Measurements from ENCODE around the gene WNK2.

WNK2 gene

DNA sequence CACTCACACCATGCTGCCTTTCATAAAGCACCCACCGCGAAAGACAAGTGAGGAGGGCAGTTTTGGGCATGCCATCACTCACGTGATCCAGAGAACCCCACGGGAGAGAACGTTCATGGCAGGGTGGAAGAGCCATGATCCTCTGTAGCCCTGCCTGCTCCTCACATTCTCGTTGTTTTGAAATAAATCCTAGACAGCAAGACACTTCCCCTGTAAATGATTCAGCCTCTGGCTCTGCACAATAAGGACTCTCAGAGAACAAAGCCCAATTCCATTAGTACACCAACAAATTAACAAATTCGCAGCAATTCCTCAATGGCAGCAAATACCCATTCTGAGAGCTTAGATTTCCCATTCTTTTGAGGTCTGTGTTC is 71.5 kb downstream of the WNK2 start:
- no peak for DNase-seq (ENCODE audit: low read depth)

GRCh38 chr9:93255994-93256877 is 72.3 kb downstream of the WNK2 start:
- no peak for DNase-seq (ENCODE audit: low read depth)

GRCh38 chr9:93256878-93257807 is 73.2 kb downstream of the WNK2 start:
- DNase-seq (ENCODE audit: low read depth), result no peak

GRCh38 chr9:93257808-93258331 is 73.9 kb downstream of the WNK2 start:
- no peak for DNase-seq (ENCODE audit: low read depth)

GRCh38 chr9:93258419-93258817 is 74.5 kb downstream of the WNK2 start:
- DNase-seq (ENCODE audit: low read depth), result no peak

DNA sequence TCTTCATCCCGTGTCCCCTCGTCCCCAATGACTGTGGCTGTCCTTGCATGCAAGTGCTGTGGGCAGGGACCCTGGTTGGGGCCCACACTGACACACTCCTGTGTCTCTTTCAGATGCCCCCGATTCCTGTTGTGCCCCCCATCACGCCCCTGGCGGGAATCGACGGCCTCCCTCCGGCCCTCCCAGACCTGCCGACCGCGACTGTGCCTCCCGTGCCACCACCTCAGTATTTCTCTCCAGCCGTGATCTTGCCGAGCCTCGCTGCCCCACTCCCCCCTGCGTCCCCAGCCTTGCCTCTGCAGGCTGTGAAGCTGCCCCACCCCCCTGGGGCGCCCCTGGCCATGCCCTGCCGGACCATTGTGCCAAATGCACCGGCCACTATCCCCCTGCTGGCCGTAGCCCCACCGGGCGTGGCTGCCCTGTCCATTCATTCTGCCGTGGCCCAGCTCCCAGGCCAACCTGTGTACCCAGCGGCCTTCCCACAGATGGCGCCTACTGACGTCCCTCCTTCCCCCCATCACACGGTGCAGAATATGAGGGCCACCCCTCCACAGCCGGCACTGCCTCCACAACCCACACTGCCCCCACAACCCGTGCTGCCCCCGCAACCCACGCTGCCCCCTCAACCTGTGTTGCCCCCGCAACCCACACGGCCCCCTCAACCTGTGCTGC is 75.0 kb downstream of the WNK2 start:
- no peak for DNase-seq (ENCODE audit: low read depth)

GRCh38 chr9:93259490-93260262 is 75.7 kb downstream of the WNK2 start:
- DNase-seq (ENCODE audit: low read depth), result no peak

- no peak for DNase-seq (ENCODE audit: low read depth)
Measured at GRCh38 chr9:93260263-93261066, 76.5 kb downstream of the WNK2 start.

DNA sequence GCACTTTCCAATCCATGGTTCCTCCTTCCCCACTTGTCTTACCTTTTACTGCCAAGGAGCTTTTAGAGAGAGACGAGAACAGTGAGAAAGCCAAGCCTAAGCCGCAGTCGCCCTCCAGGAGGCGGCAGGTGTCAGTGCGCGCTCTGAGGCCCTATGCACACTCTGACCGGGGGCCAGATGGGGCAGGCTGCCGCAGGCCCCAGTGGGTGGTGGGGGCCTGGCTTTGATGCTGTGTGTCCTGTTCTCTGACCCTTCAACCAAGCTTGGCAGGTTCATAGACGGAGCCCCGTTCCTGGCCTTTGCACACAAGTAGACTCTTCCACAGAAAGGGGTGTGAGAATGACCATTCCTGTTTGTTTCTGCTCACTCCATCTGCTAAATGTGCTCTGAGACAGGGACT is 77.3 kb downstream of the WNK2 start:
- DNase-seq (ENCODE audit: low read depth), result no peak

DNA sequence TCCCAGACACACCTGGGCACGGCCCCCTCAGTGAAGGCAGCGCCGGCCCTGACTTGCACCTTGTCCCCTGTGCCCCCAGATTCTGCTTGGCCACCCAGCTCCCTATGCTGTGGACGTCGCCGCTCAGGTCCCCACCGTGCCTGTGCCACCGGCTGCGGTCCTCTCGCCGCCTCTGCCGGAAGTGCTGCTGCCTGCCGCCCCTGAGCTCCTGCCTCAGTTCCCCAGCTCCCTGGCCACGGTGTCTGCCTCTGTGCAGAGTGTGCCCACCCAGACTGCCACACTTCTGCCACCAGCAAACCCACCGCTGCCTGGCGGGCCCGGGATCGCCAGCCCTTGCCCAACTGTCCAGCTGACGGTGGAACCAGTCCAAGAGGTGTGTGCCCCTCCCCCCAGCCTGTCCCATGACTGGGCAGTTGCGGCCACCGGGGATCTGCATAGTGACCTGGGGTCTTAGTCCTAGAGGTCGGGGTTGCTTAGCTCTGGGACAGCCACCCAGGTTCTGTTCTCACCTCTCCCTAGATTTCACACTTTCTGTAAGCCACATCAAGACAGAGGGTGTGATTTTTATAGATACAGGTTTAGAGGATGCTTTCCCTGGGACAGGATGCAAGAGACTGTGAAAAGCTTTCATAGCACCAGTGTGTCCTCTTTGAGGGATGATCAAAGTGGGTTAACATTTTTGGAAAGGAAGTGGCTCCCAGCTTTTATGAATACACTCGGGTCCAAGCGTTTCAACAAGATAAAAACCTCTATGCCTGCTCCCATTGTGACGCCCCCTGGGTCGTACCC is 78.0 kb downstream of the WNK2 start:
- no peak for DNase-seq (ENCODE audit: low read depth)

DNA sequence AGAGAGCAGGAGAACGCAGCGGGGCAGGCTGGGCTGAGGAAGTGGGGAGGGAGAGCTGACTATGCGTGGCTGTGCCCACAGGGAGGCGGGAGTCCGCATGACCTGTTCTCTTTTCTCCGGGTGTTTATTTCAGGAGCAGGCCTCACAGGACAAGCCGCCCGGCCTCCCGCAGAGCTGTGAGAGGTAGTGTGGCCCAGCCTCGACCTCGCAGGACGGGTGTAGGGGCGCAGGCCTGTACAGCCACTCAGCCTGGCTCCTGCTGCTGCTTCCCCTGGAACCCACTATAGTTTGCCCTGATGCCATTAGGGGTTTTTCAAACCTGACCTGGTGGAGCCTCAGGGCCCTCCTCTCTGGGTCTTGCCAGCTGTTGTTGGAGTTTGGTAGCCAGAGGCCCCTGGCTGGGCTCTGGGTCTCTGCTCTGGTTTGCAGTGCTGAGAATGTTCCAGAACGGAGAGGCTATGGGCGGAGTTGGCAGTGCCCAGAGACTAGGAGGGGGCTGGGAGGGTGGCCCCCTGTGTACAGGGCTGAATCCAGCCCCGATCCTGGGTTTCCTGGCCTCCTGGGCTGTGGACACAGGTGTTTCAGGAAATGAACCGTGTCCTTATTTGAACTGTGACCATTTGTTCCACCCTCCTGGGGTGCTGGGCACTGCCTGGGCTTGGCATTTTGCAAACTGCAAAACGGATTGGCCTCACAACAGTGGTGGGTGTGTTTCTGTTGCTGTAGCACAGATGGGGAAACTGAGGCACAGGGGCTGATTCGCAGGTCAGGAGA is 78.8 kb downstream of the WNK2 start:
- no peak for DNase-seq (ENCODE audit: low read depth)

DNA sequence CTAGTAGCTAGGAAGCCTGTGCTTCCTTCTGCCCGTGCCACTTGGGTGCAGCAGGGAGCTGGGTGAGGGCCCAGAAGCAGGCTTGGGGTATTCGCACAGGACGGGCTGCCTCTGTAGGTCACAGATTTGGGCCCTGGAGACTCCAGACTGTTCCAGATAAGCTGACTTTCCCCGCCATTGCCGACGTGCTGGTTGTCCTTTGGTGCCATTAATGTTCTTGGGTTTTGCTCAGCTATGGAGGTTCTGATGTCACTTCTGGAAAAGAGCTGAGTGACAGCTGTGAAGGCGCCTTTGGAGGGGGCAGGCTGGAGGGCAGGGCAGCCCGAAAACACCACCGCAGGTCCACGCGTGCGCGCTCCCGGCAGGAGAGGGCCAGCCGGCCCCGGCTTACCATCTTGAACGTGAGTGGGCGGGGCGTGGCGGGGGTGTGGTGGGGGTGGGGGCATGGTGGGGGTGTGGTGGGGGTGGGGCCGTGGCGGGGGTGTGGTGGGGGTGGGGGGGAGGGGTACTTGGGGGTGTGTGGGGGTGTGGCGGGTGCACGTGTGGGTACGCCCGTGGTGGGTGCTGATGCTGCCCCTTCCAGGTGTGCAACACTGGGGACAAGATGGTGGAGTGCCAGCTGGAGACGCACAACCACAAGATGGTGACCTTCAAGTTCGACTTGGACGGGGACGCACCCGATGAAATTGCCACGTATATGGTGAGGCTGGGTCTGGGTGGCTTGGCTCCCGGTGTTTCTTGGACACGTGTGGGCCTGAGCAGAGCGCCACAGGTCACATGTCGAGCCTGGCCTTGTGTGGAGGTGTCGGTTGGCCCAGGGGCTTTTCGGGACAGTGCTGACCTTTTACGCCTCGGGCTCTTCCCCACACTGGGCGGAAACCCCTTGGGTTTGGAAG is 79.6 kb downstream of the WNK2 start:
- no peak for DNase-seq (ENCODE audit: low read depth)

GRCh38 chr9:93264338-93265125 is 80.6 kb downstream of the WNK2 start:
- DNase-seq (ENCODE audit: low read depth), result no peak

- DNase-seq (ENCODE audit: low read depth), result no peak
Measured at GRCh38 chr9:93265301-93265971, 81.5 kb downstream of the WNK2 start.

- no peak for DNase-seq (ENCODE audit: low read depth)
Measured at GRCh38 chr9:93265972-93266371, 82.0 kb downstream of the WNK2 start.

DNA sequence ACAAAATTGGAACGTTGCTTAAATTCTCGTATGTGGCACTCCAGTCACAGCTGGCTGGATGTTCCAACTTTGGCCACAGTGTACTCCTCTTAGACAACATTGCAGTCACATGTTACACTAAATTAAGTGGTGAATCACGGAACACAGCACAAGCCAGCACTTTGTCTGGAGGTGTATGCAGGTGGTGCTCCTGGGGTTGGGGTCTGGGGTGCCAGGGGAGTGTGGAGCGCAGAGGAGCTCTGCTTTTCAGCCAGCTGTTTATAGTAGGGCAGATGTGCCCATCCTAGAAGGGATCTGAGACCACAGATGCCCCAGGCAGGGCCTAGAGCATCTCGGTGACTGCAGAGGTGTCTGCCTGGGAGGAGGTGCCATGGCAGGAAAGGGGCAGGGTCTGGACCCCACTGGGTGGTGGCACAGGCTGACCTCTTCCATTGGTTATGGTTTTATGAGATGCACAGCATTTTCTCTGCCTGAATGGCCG is 82.6 kb downstream of the WNK2 start:
- DNase-seq (ENCODE audit: low read depth), result no peak
